PC-3 (cell line): ENCODE measurements around the gene NDUFS2. TPM values are rescaled to one million over a fixed set of nuclear protein-coding genes. Genes with fewer than 3 reads are reported as not detected.

ENCODE experiments used
- ATAC-seq: fragments of 200-7000 bp; cut with Tn5 transposase; 2 replicates; pipeline ENCODE4 v1.9.1; 2020; ENCODE audit warnings: mild to moderate bottlenecking, moderate library complexity
- BruUV-seq: library from RNA; stranded (reverse); fragments of 400-500 nt; replicated peaks from 2 replicates; lab custom pipeline; 2021; lab: Mats Ljungman, UMichigan
- CTCF ChIA-PET: fragments of 300-600 bp; sonication (Branson Sonifier 250); formaldehyde crosslinking; loops from one replicate; lab custom pipeline; 2022; ENCODE audit warnings: antibody characterized with exemption; lab: Charles Lee
- POLR2A ChIA-PET: fragments of 300-600 bp; sonication (Branson Sonifier 250); formaldehyde crosslinking; loops from one replicate; lab custom pipeline; 2022; ENCODE audit warnings: antibody characterized with exemption; ENCODE audit not compliant: unreplicated experiment; lab: Charles Lee
- DNase-seq: peaks from one replicate; pipeline ENCODE4 v3.0.0-alpha.2; 2015
- H2AFZ ChIP-seq: fragments of 300-600 bp; sonication (generic); 2 replicates; pipeline ENCODE4 v1.6.0; 2016; ENCODE audit warnings: antibody characterized with exemption, low read length
- H3F3A ChIP-seq: fragments of 300-600 bp; sonication (generic); one replicate; pipeline ENCODE4 v1.6.0; 2017; ENCODE audit warnings: antibody characterized with exemption, low read length, control low read depth, mild to moderate bottlenecking; ENCODE audit not compliant: unreplicated experiment
- H3K27ac ChIP-seq: fragments of 300-600 bp; sonication (generic); 2 replicates; pipeline ENCODE4 v1.5.1; 2016; ENCODE audit warnings: mild to moderate bottlenecking, low read length
- H3K27me3 ChIP-seq: fragments of 300-600 bp; sonication (generic); 2 replicates; pipeline ENCODE4 v1.6.1; 2016; ENCODE audit warnings: low read length, mixed read lengths
- H3K36me3 ChIP-seq: fragments of 300-600 bp; sonication (generic); 2 replicates; pipeline ENCODE4 v1.6.1; 2016; ENCODE audit warnings: low read depth, mixed run types, low read length, mixed read lengths
- H3K4me1 ChIP-seq: fragments of 300-600 bp; sonication (generic); 2 replicates; pipeline ENCODE4 v1.5.1; 2016; ENCODE audit warnings: low read length; ENCODE audit not compliant: insufficient read depth
- H3K4me2 ChIP-seq: fragments of 300-600 bp; sonication (generic); 2 replicates; pipeline ENCODE4 v1.6.0; 2016; ENCODE audit warnings: low read length
- H3K4me3 ChIP-seq: fragments of 300-600 bp; sonication (generic); 2 replicates; pipeline ENCODE4 v1.5.1; 2016; ENCODE audit warnings: mild to moderate bottlenecking, low read length, mixed read lengths
- H3K79me2 ChIP-seq: fragments of 300-600 bp; sonication (generic); 2 replicates; pipeline ENCODE4 v1.6.1; 2017; ENCODE audit warnings: low read length, mixed read lengths
- H3K9ac ChIP-seq: fragments of 300-600 bp; sonication (generic); 2 replicates; pipeline ENCODE4 v1.6.0; 2016; ENCODE audit warnings: mild to moderate bottlenecking, low read length
- H3K9me2 ChIP-seq: fragments of 300-600 bp; sonication (generic); replicated peaks from 2 replicates; pipeline ENCODE4 v1.6.1; 2016; ENCODE audit warnings: mixed run types, low read length, mixed read lengths
- H3K9me3 ChIP-seq: fragments of 300-600 bp; sonication (generic); 2 replicates; pipeline ENCODE4 v1.6.1; 2016; ENCODE audit warnings: low read length, mixed read lengths
- H4K20me1 ChIP-seq: fragments of 300-600 bp; sonication (generic); 2 replicates; pipeline ENCODE4 v1.6.1; 2016; ENCODE audit warnings: low read length, mixed read lengths
- EZH2 ChIP-seq: fragments of 300-600 bp; sonication (generic); IDR thresholded peaks from one replicate; pipeline ENCODE4 v1.6.1; 2017; ENCODE audit warnings: antibody characterized with exemption, mild to moderate bottlenecking, low read length; ENCODE audit not compliant: unreplicated experiment
- EZH2phosphoT487 ChIP-seq: fragments of 300-600 bp; sonication (generic); IDR thresholded peaks from 2 replicates; pipeline ENCODE4 v1.6.1; 2018; ENCODE audit warnings: mild to moderate bottlenecking, antibody characterized with exemption, low read length, borderline replicate concordance
- intact Hi-C: fragments of 100-400 bp; cut with micrococcal nuclease; formaldehyde crosslinking; loops from 2 replicates; pipeline ENCODE4 v1.9.0; 2023
- total RNA-seq: library from RNA; depleted of rRNA; stranded (reverse); fragments of >200 nt; gene quantifications from 2 replicates; pipeline ENCODE4 v1.2.3, GENCODE V29; 2014
- TF ChIP-seq, protein P1 (sequence below): fragments of 300-600 bp; sonication (generic); conservative IDR thresholded peaks from 2 replicates; pipeline ENCODE4 v1.5.1; 2017; ENCODE audit warnings: antibody characterized with exemption, low read depth, mild to moderate bottlenecking, low read length

The NDUFS2 gene
- total RNA-seq, 1 experiment from 2014 or later, result 168 TPM

DNA sequence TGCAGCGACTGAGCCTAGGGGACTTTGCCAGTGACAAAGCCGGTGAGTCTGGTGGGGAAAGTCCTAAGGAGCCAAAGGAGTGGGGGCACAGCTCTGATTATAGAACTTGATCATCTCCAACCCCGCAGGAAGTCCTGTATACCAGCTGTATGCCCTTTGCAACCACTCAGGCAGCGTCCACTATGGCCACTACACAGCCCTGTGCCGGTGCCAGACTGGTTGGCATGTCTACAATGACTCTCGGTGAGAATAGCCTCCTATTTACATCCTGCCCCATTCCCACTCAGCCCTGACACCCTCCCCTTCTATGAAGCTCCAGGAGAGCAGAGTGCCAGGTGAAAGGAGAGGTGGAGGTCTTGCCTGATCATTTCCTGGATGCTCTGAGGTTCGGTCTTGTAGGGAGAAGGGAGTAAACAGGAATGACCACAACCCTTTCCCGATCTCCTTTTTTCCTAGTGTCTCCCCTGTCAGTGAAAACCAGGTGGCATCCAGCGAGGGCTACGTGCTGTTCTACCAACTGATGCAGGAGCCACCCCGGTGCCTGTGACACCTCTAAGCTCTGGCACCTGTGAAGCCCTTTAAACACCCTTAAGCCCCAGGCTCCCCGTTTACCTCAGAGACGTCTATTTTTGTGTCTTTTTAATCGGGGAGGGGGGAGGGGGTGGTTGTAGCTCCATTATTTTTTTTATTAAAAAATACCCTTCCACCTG, 37.1 kb upstream of the NDUFS2 start:
- BruUV-seq, result no TSS peak
- H3K36me3 ChIP-seq, result peaks cover 4% of the 10 kb centered on the region; the same call in 1 of the 2 replicates
- peaks cover 10% of the 10 kb centered on the region for H3F3A ChIP-seq
- TF ChIP-seq EZH2phosphoT487 (no peak), EZH2 (no peak)
- peak overlapping the region; percentile 70 for H3K27ac ChIP-seq
- no peaks in the 10 kb centered on the region for H3K9me2 ChIP-seq
- POLR2A ChIA-PET, result interaction anchor here (0.6 to 1.0 kb wide), 3 partner anchors 34 to 66 kb away, joined by 3 to 27 read pairs (median 6); partner anchors contain the start of genes NIT1 and PFDN2
- no peaks in the 10 kb centered on the region for H4K20me1 ChIP-seq
- no peaks in the 10 kb centered on the region for H3K27me3 ChIP-seq
- intact Hi-C loops, result no loop called here
- no peak for DNase-seq
- peak overlapping the region; percentile 75 for H3K4me3 ChIP-seq
- CTCF ChIA-PET, result interaction anchor here (1.2 to 1.6 kb wide), 3 partner anchors 12 to 217 kb away, joined by 4 to 5 read pairs (median 5); partner anchors contain the start of gene B4GALT3
- no peak for ATAC-seq
- H2AFZ ChIP-seq, result peak overlapping the region; percentile 88
- H3K4me1 ChIP-seq, result peaks cover 28% of the 10 kb centered on the region
- H3K4me2 ChIP-seq, result peak overlapping the region; percentile 92
- peaks cover 17% of the 10 kb centered on the region for H3K79me2 ChIP-seq
- H3K9ac ChIP-seq, result peak overlapping the region; percentile 57
- no peaks in the 10 kb centered on the region for H3K9me3 ChIP-seq

GRCh38 chr1:161165742-161166668, 36.2 kb upstream of the NDUFS2 start, which contains the start of gene PPOX:
PPOX (plus strand) TSS chr1:161166426; CDS start chr1:161166848, 422 bp downstream.
- H3K4me2 ChIP-seq, result peak within 1 kb of the TSS; percentile 92
- H2AFZ ChIP-seq, result peak within 1 kb of the TSS; percentile 88
- ATAC-seq (peak; percentile 91), DNase-seq (peak; percentile 99)
- TF ChIP-seq EZH2phosphoT487, result no peak
- no peak for TF ChIP-seq EZH2
- TF ChIP-seq, protein P1, sequence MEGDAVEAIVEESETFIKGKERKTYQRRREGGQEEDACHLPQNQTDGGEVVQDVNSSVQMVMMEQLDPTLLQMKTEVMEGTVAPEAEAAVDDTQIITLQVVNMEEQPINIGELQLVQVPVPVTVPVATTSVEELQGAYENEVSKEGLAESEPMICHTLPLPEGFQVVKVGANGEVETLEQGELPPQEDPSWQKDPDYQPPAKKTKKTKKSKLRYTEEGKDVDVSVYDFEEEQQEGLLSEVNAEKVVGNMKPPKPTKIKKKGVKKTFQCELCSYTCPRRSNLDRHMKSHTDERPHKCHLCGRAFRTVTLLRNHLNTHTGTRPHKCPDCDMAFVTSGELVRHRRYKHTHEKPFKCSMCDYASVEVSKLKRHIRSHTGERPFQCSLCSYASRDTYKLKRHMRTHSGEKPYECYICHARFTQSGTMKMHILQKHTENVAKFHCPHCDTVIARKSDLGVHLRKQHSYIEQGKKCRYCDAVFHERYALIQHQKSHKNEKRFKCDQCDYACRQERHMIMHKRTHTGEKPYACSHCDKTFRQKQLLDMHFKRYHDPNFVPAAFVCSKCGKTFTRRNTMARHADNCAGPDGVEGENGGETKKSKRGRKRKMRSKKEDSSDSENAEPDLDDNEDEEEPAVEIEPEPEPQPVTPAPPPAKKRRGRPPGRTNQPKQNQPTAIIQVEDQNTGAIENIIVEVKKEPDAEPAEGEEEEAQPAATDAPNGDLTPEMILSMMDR, result peak; percentile 72
- H3K27me3 ChIP-seq, result no peaks in the 10 kb centered on the region
- H3K9ac ChIP-seq, result peak within 1 kb of the TSS; percentile 71
- peaks cover 12% of the 10 kb centered on the region; the same call in 1 of the 2 replicates for H3K36me3 ChIP-seq
- ChIA-PET CTCF (interaction anchor here (0.8 to 1.6 kb wide), 6 partner anchors 11 to 216 kb away, joined by 3 to 5 read pairs (median 4); partner anchors contain the start of genes B4GALT3, TOMM40L and UFC1), POLR2A (interaction anchor here (0.5 to 1.0 kb wide), 4 partner anchors 48 to 1925 kb away, joined by 3 to 6 read pairs (median 4); partner anchors contain the start of genes IGSF8, NIT1 and PFDN2)
- H4K20me1 ChIP-seq, result no peaks in the 10 kb centered on the region
- H3K9me3 ChIP-seq, result no peaks in the 10 kb centered on the region
- H3K9me2 ChIP-seq, result no peaks in the 10 kb centered on the region
- H3K4me1 ChIP-seq, result peaks cover 19% of the 10 kb centered on the region
- peak within 1 kb of the TSS; percentile 75 for H3K4me3 ChIP-seq
- H3K79me2 ChIP-seq, result peaks cover 7% of the 10 kb centered on the region; the same call in 1 of the 2 replicates
- TSS peak; percentile 83 for BruUV-seq
- H3F3A ChIP-seq, result peaks cover 10% of the 10 kb centered on the region
- peak within 1 kb of the TSS; percentile 70 for H3K27ac ChIP-seq
- intact Hi-C loops, result no loop called here
